Tibial nerve (tissue), 4 donors: ENCODE results near the gene HID1. TPM values are rescaled to one million over a fixed set of nuclear protein-coding genes. Genes with fewer than 3 reads are reported as not detected.

ENCODE experiments used
- DNase-seq, 2 donors: peaks; one replicate each; pipeline ENCODE4 v3.0.0-alpha.2; 2019; ENCODE audit warnings: low spot score in 2 of 2
- H3K27ac ChIP-seq, 4 donors: fragments of 200-600 bp; sonication (generic) in 3 of 4; one replicate each; pipeline ENCODE4 v1.5.1; 2017 to 2019; ENCODE audit warnings: mild to moderate bottlenecking in 1 of 4
- H3K27me3 ChIP-seq, 2 donors: fragments of 200-600 bp; sonication (generic) in 1 of 2; one replicate each; pipeline versions ENCODE4 v1.5.1 to v1.6.0; 2017 to 2019
- H3K36me3 ChIP-seq, 3 donors: fragments of 200-600 bp; sonication (generic); one replicate each; pipeline ENCODE4 v1.5.1; 2018 to 2019
- H3K4me1 ChIP-seq, 4 donors: fragments of 200-600 bp; sonication (generic) in 3 of 4; one replicate each; pipeline ENCODE4 v1.5.1; 2017 to 2019
- H3K4me3 ChIP-seq, 4 donors: fragments of 200-600 bp; sonication (generic) in 3 of 4; one replicate each; pipeline ENCODE4 v1.5.1; 2017 to 2019; ENCODE audit warnings: mild to moderate bottlenecking in 1 of 4, moderate library complexity in 1 of 4
- H3K9me3 ChIP-seq, 4 donors: fragments of 200-600 bp; sonication (generic) in 3 of 4; one replicate each; pipeline ENCODE4 v1.5.1; 2017 to 2019
- EP300 ChIP-seq, 2 donors: sonication (generic); formaldehyde crosslinking; IDR thresholded peaks; one replicate each; pipeline ENCODE4 v1.6.1; 2017; ENCODE audit warnings: antibody characterized with exemption in 2 of 2, mild to moderate bottlenecking in 1 of 2
- POLR2A ChIP-seq, 2 donors: fragments of 450-650 bp; IDR thresholded peaks; one replicate each; pipeline ENCODE4 v1.6.1; 2017; ENCODE audit warnings: antibody characterized with exemption in 2 of 2, mild to moderate bottlenecking in 2 of 2, moderate library complexity in 2 of 2
- WGBS, 2 donors: methylation state at CpG; one replicate each; pipeline ENCODE4 v1.1.5; 2018; 5-methylcytosine and 5-hydroxymethylcytosine counted together
- total RNA-seq, 4 donors: library from RNA; depleted of rRNA; stranded (reverse); fragments of >200 nt; gene quantifications; one replicate each; pipeline ENCODE4 v1.1.0, GENCODE V29; 2016
- TF ChIP-seq, protein P1 (sequence below), 5 experiments: fragments of 200-600 bp in 3 of 5; fragments of 450-650 bp in 2 of 5; sonication (generic) in 3 of 5; IDR thresholded peaks; one replicate each; pipeline ENCODE4 v1.5.1; 2016 to 2019; ENCODE audit warnings: antibody characterized with exemption in 5 of 5, mild to moderate bottlenecking in 3 of 5, moderate library complexity in 2 of 5

Gene HID1
- total RNA-seq, 4 donors from 2014 or later: 5.7 to 11.6 (median 8.9) TPM

DNA sequence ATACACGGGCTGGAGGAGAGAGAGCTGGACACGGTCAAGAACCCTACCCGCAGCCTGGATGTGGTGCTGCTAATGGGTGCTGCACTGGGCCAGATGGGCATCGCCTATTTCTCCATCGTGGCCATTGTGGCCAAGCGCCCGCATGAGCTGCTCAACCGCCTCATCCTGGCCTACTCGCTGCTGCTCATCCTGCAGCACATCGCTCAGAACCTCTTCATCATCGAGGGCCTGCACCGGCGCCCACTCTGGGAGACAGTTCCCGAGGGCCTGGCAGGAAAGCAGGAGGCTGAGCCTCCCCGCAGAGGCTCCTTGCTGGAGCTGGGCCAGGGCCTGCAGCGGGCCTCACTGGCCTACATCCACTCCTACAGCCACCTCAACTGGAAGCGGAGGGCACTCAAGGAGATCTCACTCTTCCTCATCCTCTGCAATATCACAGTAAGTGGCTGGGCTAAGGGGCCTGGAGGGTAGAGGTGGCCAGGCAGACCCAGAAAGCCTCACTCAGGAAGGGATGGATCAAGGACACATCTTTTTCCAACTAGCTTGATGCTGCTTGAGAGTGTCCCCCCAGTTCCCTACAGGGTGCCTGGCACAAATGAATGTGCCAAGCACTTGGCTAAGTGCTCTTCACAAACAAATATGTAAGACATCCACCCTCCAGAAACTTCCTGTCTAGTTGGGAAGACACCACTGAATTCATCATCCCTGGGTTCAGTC, 25.4 kb downstream of the HID1 start:
- no peaks in the 10 kb centered on the region for H3K36me3 ChIP-seq
- H3K27me3 ChIP-seq: peaks cover 0 to 49% of the 10 kb centered on the region in 2 donors
- WGBS, 2 donors: 83 to 92% methylated on average over 12 to 17 of the region's 17 CpGs
- H3K4me1 ChIP-seq: no peaks in the 10 kb centered on the region
- H3K27ac ChIP-seq: no peak overlapping the region
- DNase-seq: no peak
- TF ChIP-seq EP300 (IDR thresholded peaks at IDR 0.05): no peak
- TF ChIP-seq, protein P1, sequence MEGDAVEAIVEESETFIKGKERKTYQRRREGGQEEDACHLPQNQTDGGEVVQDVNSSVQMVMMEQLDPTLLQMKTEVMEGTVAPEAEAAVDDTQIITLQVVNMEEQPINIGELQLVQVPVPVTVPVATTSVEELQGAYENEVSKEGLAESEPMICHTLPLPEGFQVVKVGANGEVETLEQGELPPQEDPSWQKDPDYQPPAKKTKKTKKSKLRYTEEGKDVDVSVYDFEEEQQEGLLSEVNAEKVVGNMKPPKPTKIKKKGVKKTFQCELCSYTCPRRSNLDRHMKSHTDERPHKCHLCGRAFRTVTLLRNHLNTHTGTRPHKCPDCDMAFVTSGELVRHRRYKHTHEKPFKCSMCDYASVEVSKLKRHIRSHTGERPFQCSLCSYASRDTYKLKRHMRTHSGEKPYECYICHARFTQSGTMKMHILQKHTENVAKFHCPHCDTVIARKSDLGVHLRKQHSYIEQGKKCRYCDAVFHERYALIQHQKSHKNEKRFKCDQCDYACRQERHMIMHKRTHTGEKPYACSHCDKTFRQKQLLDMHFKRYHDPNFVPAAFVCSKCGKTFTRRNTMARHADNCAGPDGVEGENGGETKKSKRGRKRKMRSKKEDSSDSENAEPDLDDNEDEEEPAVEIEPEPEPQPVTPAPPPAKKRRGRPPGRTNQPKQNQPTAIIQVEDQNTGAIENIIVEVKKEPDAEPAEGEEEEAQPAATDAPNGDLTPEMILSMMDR (IDR thresholded peaks at IDR 0.05): no peak
- TF ChIP-seq POLR2A (IDR thresholded peaks at IDR 0.05): no peak
- H3K9me3 ChIP-seq: no peaks in the 10 kb centered on the region
- no peak overlapping the region for H3K4me3 ChIP-seq

DNA sequence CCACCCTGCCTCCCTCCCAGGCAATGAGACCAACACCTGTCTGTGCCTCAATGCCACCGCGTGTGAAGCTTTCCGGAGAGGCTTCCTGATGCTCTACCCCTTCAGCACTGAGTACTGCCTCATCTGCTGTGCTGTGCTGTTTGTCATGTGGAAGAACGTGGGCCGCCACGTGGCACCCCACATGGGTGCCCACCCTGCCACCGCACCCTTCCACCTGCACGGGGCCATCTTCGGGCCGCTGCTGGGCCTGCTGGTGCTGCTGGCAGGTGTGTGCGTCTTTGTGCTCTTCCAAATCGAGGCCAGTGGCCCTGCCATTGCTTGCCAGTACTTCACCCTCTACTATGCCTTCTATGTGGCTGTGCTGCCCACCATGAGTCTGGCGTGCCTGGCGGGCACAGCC, 25.9 kb downstream of the HID1 start:
- WGBS, 2 donors: 77 to 93% methylated on average over 13 to 14 of the region's 14 CpGs
- Histone ChIP-seq H3K27me3 (peaks cover 0 to 49% of the 10 kb centered on the region in 2 donors), H3K4me3 (no peak overlapping the region)

DNA sequence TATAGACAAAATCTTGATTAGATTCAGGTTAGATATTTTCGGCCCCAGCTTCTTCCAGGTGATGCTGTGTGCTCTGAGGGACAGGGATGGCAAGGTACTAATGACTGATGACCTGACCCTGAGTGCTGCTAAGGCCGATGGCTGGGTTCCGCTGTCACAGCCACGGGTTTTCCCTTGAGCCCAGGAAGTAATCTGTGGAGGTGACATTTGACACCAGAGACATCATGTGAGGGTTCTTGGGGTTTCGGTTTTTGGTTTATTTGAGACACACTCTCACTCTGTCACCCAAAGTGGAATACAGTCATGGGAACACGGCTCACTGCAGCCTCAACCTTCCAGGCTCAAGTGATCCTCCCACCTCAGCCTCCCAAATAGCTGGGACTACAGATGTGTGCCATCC, 27.0 kb downstream of the HID1 start:
- no peak for TF ChIP-seq EP300 (IDR thresholded peaks at IDR 0.05)
- Histone ChIP-seq H3K4me1 (no peaks in the 10 kb centered on the region), H3K9me3 (no peaks in the 10 kb centered on the region), H3K27me3 (peaks cover 0 to 53% of the 10 kb centered on the region in 2 donors), H3K36me3 (no peaks in the 10 kb centered on the region), H3K27ac (no peak overlapping the region), H3K4me3 (no peak overlapping the region)
- WGBS, 2 donors: 35 to 48% methylated on average over 6 of the region's 6 CpGs
- DNase-seq: no peak

More for the DNA sequence above, 25.9 kb downstream of the HID1 start:
- no peaks in the 10 kb centered on the region for H3K36me3 ChIP-seq
- no peak overlapping the region for H3K27ac ChIP-seq
- no peaks in the 10 kb centered on the region for H3K9me3 ChIP-seq
- TF ChIP-seq, protein P1 (IDR thresholded peaks at IDR 0.05): no peak
- no peak for TF ChIP-seq POLR2A (IDR thresholded peaks at IDR 0.05)
- TF ChIP-seq EP300 (IDR thresholded peaks at IDR 0.05): no peak
- H3K4me1 ChIP-seq: no peaks in the 10 kb centered on the region
- no peak for DNase-seq

DNA sequence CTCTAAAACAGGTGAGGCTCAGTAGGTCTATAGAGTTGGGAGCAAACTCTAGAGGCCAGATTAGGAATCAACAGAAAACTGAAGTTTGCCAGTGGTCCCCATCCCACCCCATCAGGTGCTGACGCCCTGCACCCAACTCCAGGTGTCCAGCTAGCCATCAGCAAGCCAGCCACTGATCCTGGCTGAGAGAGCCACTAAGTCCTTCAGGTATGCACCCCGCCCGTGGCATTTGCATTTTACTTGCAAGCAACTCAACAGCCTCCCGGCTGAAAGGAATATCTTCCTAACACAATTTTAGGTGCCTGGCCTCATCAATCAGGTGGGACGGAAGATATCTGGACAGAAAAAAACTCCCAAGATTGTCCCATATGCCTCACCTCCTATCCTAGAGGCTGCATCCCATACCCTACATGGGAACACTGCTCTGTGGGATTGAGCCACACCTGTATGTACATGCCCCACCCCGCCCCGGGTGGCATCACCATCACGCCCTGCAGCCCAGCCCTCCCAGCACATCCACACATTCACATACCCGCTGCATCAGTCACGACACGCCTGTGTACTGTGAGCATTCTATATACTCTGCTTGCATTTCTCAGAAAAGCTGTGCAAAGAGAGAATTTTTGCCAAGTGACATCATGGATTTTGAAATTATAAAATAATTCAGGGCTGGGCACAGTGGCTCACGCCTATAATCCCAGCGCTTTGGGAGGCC, 28.6 kb downstream of the HID1 start:
- Histone ChIP-seq H3K9me3 (no peaks in the 10 kb centered on the region), H3K4me3 (no peak overlapping the region), H3K27me3 (peaks cover 0 to 62% of the 10 kb centered on the region in 2 donors), H3K4me1 (no peaks in the 10 kb centered on the region), H3K36me3 (no peaks in the 10 kb centered on the region), H3K27ac (no peak overlapping the region)
- WGBS, 2 donors: 47 to 56% methylated on average over 13 of the region's 13 CpGs
- TF ChIP-seq POLR2A (IDR thresholded peaks at IDR 0.05) (no peak), EP300 (IDR thresholded peaks at IDR 0.05) (no peak)
- TF ChIP-seq, protein P1 (IDR thresholded peaks at IDR 0.05): no peak
- DNase-seq: no peak

DNA sequence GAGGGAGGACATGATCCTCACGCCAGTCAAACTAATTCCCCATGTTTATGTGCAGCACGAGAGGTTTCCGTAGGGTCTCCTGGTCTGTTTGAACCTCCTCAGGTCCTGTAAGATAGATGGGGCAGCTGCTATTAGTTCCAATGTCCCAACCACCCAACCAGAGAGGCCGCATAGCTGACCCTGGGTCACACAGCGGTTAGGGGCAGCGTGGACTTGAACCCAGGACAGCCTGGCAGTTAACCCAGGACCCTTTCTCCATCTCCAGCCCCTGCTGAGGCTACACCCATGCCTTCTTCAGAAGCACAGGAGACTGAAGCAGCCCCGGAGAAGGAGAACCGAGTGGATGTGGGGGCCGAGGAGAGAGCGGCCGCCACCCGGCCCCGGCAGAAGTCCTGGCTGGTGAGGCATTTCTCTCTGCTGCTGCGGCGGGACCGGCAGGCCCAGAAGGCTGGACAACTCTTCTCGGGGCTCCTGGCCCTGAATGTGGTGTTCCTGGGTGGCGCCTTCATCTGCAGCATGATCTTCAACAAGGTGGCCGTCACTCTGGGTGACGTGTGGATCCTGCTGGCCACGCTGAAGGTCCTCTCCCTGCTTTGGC, 31.3 kb downstream of the HID1 start:
- WGBS, 2 donors: 75 to 78% methylated on average over 15 to 18 of the region's 21 CpGs
- TF ChIP-seq, protein P1 (IDR thresholded peaks at IDR 0.05): no peak
- TF ChIP-seq EP300 (IDR thresholded peaks at IDR 0.05): no peak
- TF ChIP-seq POLR2A (IDR thresholded peaks at IDR 0.05): no peak
- H3K36me3 ChIP-seq: no peaks in the 10 kb centered on the region
- H3K27me3 ChIP-seq: peaks cover 0 to 79% of the 10 kb centered on the region in 2 donors
- no peak overlapping the region for H3K27ac ChIP-seq
- H3K4me1 ChIP-seq: peaks cover 0 to 2% (median under 1%) of the 10 kb centered on the region in 4 donors
- DNase-seq: no peak
- no peaks in the 10 kb centered on the region for H3K9me3 ChIP-seq
- no peak overlapping the region for H3K4me3 ChIP-seq
